PC-3 (cell line): ENCODE results near the gene RAB3C.

ENCODE experiments used
- CTCF ChIP-seq: fragments of 300-600 bp; sonication (generic); conservative IDR thresholded peaks from 2 replicates; pipeline ENCODE4 v1.5.1; 2017; ENCODE audit warnings: antibody characterized with exemption, low read depth, mild to moderate bottlenecking, low read length
- EZH2phosphoT487 ChIP-seq: fragments of 300-600 bp; sonication (generic); IDR thresholded peaks from 2 replicates; pipeline ENCODE4 v1.6.1; 2018; ENCODE audit warnings: mild to moderate bottlenecking, antibody characterized with exemption, low read length, borderline replicate concordance

DNA sequence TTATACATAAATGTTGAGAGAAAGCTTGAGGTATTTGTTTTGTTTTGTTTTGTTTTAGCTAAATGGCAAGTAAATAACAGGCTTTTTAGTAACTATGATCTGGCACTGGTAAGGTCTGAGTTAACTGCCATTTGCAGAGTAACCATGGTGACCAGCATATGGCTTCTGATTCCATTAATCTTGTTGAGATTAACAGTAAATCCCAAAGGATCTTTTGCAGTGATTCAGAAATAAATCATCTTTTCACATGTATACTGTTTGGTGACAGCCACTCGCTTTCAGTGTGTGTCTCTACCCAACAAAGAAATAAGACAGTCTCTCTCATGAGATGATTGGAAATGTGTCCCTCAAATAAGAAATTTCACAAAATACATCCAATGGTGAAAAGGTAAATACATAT, 235.6 kb downstream of the RAB3C start:
- no peak for TF ChIP-seq CTCF
- no peak for TF ChIP-seq EZH2phosphoT487
